Neural progenitor cell (in vitro differentiated cells): Measurements from ENCODE around the gene BMPR1A.

ENCODE experiments used
- CTCF ChIP-seq: fragments of 200-600 bp; sonication (generic); IDR thresholded peaks from 2 replicates; pipeline ENCODE4 v1.5.1; 2017; ENCODE audit warnings: antibody characterized with exemption, mild to moderate bottlenecking
- EZH2phosphoT487 ChIP-seq: fragments of 200-600 bp; sonication (generic); IDR thresholded peaks from 2 replicates; pipeline ENCODE4 v1.6.1; 2017; ENCODE audit warnings: antibody characterized with exemption

GRCh38 chr10:86968271-86968993 lies 212.0 kb downstream of the BMPR1A start, which contains the start of gene ADIRF:
- TF ChIP-seq EZH2phosphoT487 (no peak), CTCF (no peak)
